Measurements from ENCODE around the gene PIP4K2B. TPM values are rescaled to one million over a fixed set of nuclear protein-coding genes. Genes with fewer than 3 reads are reported as not detected.
A peak's percentile ranks its signal among the peaks of the same experiment; 100 is the strongest.

The PIP4K2B gene
- total RNA-seq, 4 donors from 2014 or later = 47.9 to 79.0 (median 74.8) TPM

- Histone ChIP-seq H3K36me3 (peaks cover 0 to 29% (median 4%) of the 10 kb centered on the region in 3 donors), H3K9me3 (no peaks in the 10 kb centered on the region), H3K4me1 (peaks cover 0 to 63% (median 48%) of the 10 kb centered on the region in 4 donors), H3K27me3 (peaks cover 0 to 3% of the 10 kb centered on the region in 2 donors), H3K27ac (peak overlapping the region; percentile 41 to 91 (median 88)), H3K4me3 (peak overlapping the region; percentile 67 to 87 (median 76))
- TF ChIP-seq CTCF (IDR thresholded peaks at IDR 0.05) = no peak
- no peak for TF ChIP-seq EP300 (IDR thresholded peaks at IDR 0.05)
- no peak for TF ChIP-seq POLR2A (IDR thresholded peaks at IDR 0.05)
- WGBS, 2 donors = 0 to 1% methylated on average over 44 of the region's 44 CpGs
- peak; percentile 73 to 81 for DNase-seq (ENCODE audit: low spot score in 2 of 2)
Observed at GRCh38 chr17:38751808-38752307, 47.5 kb downstream of the PIP4K2B start.

GRCh38 chr17:38751144-38751807 is 48.1 kb downstream of the PIP4K2B start:
- peak overlapping the region in 3 of 4 donors; percentile 84 to 91 (median 91) for H3K27ac ChIP-seq

GRCh38 chr17:38750312-38751121 is 48.8 kb downstream of the PIP4K2B start:
- H3K27me3 ChIP-seq = peaks cover 0 to 3% of the 10 kb centered on the region in 2 donors
- peak overlapping the region; percentile 74 to 95 (median 80) for H3K4me3 ChIP-seq
- no peaks in the 10 kb centered on the region for H3K9me3 ChIP-seq
- peaks cover 0 to 16% (median 0%) of the 10 kb centered on the region in 3 donors for H3K36me3 ChIP-seq
- WGBS, 2 donors = 30 to 31% methylated on average over 28 of the region's 28 CpGs
- DNase-seq (ENCODE audit: low spot score in 2 of 2) = no peak
- peak overlapping the region; percentile 57 to 91 (median 87) for H3K27ac ChIP-seq
- H3K4me1 ChIP-seq = peaks cover 0 to 69% (median 56%) of the 10 kb centered on the region in 4 donors
- no peak for TF ChIP-seq EP300 (IDR thresholded peaks at IDR 0.05)

More at GRCh38 chr17:38751144-38751807, 48.1 kb downstream of the PIP4K2B start:
- Histone ChIP-seq H3K4me3 (peak overlapping the region in 3 of 4 donors; percentile 74 to 87 (median 78)), H3K27me3 (peaks cover 0 to 3% of the 10 kb centered on the region in 2 donors), H3K4me1 (peaks cover 0 to 68% (median 54%) of the 10 kb centered on the region in 4 donors), H3K9me3 (no peaks in the 10 kb centered on the region), H3K36me3 (peaks cover 0 to 23% (median under 1%) of the 10 kb centered on the region in 3 donors)
- TF ChIP-seq POLR2A (IDR thresholded peaks at IDR 0.05) = no peak
- no peak for TF ChIP-seq EP300 (IDR thresholded peaks at IDR 0.05)
- TF ChIP-seq CTCF (IDR thresholded peaks at IDR 0.05) = no peak
- no peak for DNase-seq (ENCODE audit: low spot score in 2 of 2)
- WGBS, 2 donors = 2 to 6% methylated on average over 10 of the region's 10 CpGs

- Histone ChIP-seq H3K27ac (peak overlapping the region; percentile 57 to 91 (median 87)), H3K4me3 (peak overlapping the region; percentile 50 to 95 (median 80)), H3K4me1 (peaks cover 0 to 71% (median 56%) of the 10 kb centered on the region in 4 donors), H3K36me3 (peaks cover 0 to 16% (median 0%) of the 10 kb centered on the region in 3 donors), H3K27me3 (peaks cover 0 to 3% of the 10 kb centered on the region in 2 donors), H3K9me3 (no peaks in the 10 kb centered on the region)
- no peak for DNase-seq (ENCODE audit: low spot score in 2 of 2)
- TF ChIP-seq POLR2A (IDR thresholded peaks at IDR 0.05) (no peak), CTCF (IDR thresholded peaks at IDR 0.05) (no peak), EP300 (IDR thresholded peaks at IDR 0.05) (no peak)
- WGBS, 2 donors = 5 to 12% methylated on average over 12 of the region's 12 CpGs
Observed at GRCh38 chr17:38750044-38750311, 49.4 kb downstream of the PIP4K2B start.

GRCh38 chr17:38749223-38750043 is 49.9 kb downstream of the PIP4K2B start:
- TF ChIP-seq EP300 (IDR thresholded peaks at IDR 0.05) (peak in 1 of 2 donors; percentile 81), CTCF (IDR thresholded peaks at IDR 0.05) (peak in 1 of 5 experiments; percentile 9), POLR2A (IDR thresholded peaks at IDR 0.05) (peak in 1 of 2 donors; percentile 47)

More at GRCh38 chr17:38749223-38750043, 49.9 kb downstream of the PIP4K2B start:
- Histone ChIP-seq H3K27me3 (peaks cover 0 to 3% of the 10 kb centered on the region in 2 donors), H3K9me3 (no peaks in the 10 kb centered on the region), H3K27ac (peak overlapping the region; percentile 57 to 91 (median 87)), H3K4me3 (peak overlapping the region; percentile 50 to 95 (median 80)), H3K36me3 (peaks cover 0 to 11% (median 0%) of the 10 kb centered on the region in 3 donors), H3K4me1 (peaks cover 0 to 70% (median 56%) of the 10 kb centered on the region in 4 donors)
- peak; percentile 77 to 79 for DNase-seq (ENCODE audit: low spot score in 2 of 2)
- WGBS, 2 donors = 0 to 1% methylated on average over 55 to 66 of the region's 79 CpGs

All from tibial nerve (tissue), 4 donors.